ENCODE data around the gene SLC8A3.

SLC8A3 gene

DNA sequence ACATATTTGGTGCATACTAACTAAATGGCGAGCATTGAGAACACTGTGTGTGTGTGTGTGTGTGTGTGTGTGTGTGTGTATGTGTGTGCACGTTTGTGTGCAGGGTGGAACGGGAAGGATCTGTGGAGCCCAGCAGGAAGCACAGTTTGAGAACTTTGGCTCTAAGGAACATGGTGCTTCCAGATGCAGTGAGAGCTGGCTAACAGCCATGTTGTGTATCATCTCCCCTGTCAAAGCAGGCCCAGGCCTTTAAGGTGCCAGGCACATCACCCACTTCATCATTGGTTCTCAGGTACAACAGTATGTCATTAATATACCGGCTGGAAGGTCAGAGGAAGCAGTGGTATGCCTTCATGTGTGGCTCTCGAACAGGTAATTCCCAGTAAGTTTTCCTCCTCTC is 72.5 kb downstream of the SLC8A3 start:
- no peak for DNase-seq

DNA sequence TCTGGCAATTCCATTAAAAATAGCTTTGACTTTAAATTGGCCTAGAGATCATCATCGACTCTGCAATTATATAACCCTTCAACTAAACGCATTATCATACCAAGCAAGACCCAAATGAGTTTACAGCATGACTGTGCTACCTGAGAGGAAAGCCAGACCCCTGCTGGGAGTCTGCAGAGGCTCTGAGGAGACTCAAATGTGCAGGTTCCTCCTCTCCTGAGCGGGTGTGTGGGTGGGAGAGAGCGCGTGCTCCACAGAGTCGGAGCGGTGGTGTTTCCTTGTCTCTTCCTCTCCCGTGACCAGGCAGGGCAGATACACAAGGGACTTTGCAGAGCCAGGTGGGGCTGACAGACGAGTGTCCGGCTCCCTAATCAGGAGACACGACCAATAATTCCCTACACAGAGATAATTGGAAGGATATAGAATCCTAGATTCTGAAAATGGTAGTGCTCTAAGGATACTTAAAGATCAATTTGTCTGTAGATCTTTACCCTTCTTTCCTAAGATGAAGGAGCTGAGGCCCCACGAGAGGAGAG is 74.1 kb downstream of the SLC8A3 start:
- no peak for DNase-seq

DNA sequence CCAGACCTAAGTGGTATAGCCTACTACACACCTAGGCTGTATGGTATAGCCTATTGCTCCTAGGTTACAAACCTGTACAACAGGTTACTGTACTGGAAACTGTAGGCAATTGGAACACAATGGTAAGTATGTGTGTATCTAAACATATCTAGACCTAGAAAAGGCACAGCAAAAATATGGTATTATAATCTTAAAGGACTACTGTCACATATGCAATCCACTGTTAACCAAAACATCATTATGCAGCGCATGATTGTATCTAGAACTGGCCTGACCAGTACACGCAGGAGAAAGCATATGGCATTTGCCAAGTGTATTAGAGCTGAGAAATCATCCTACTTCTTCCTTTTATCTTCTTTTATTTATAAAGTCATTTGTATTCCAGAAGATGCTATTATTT is 75.5 kb downstream of the SLC8A3 start:
- no peak for DNase-seq

DNA sequence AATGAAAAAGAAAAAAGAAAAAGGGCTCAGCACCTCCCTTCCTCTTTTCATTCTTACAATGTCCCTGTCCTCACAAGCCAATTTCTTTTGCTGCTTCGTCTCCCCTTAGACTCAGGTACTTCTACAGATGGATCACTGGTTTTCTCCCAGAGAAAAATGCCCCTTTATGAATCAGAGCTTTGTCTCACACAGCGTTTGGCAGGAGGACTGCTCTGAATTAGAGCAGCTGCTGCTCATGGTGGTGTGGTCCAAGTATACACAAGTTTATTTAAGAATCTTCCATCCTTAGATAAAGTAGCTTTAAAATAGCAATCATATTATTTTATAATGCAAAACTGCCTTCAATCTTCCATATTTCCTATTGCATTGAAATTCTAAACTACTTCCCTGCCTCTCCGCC is 80.3 kb downstream of the SLC8A3 start:
- DNase-seq: no peak

DNA sequence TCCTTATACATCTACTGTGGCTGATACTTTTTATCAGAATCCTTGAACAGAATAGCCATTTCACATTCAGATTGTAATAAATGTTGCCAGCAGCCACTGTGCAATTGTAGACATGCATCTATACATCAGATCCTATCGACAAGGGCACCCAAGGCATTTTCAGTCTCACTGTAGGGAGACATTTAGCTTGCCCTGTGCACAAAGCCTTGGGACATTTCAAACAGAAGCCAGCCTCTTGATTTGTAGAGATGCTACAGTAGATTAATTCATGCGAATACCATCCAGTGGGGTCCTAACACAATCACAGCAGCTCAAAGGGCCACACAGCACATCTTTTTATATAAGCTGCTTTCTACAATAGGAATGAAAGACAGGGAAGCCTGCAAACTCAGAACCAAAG is 81.4 kb downstream of the SLC8A3 start:
- no peak for DNase-seq

DNA sequence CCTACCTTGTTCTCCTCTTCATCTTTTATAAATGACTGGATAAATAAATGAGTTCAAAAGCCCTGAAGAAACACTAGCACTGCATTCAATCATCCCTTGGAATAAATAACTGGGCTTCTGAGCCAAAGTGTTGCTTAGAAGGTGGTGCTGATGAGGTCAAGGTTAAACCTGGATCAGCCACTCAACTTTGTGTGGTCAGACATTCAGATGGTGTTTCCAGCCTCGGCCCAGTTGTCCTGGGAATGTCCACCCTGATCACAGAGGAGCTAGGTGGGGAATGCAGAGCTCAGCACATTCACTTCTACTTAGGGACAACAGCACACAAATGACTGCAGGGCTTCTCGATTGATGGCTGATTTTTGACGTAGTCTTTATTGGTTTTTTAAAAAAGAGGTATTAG is 88.7 kb downstream of the SLC8A3 start:
- DNase-seq: no peak

DNA sequence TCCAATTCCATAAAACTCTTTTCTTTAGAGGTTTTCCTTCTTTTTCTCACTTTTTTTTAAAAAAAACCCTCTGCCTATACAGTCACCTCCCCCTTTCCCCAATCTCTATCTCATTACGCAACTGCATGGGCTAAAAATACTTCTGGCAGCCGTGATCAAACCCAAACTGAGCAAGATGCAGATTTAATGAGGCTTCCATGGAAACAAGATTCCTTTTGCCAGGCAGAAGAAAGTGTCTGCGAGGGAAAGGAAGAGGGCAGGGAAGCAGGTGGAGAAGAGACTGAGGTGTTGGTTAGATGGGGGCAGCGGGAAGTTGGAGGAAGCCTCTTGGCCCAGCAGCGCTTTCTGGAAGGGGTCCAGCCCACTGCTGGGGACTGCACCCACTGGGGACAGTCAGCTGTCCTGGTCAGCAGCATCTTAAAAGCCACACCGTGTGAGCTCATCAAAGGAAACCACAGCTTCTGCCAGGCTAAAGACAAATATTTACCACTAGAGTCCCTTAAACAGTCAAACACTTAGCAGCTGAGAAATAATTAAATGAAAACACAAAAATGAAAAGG is 90.4 kb downstream of the SLC8A3 start:
- no peak for DNase-seq

DNA sequence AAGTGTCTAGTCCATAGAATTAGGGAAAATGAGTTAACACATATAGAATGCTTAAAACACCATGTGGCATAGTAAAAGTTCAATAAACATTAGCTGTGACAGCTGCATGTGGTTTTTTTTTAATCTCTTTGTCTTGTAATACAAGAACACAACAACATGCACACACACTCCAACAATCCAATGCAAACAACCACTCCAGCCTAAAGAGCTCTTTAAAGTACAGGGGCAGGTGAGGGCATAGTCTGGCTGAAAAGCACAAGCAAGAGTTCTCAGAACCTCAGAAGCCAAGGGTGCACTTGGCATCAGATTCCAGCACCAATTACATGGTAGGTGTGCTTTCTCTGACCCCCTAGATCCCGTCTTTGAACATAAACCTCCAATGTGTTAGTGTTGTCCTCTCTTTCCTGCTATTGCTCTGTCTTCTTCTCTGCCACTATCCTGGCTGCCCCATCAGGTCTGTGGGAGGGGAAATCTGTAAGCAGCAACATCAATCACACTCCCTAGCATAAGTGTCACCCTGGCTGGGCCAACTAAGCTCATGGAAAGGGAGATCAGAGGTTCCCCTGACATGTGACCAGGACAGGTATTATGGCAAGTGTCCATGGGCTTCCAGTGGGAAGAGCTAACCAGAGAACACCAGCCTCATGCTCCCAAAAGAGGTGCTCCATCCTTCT is 91.0 kb downstream of the SLC8A3 start:
- DNase-seq: no peak

DNA sequence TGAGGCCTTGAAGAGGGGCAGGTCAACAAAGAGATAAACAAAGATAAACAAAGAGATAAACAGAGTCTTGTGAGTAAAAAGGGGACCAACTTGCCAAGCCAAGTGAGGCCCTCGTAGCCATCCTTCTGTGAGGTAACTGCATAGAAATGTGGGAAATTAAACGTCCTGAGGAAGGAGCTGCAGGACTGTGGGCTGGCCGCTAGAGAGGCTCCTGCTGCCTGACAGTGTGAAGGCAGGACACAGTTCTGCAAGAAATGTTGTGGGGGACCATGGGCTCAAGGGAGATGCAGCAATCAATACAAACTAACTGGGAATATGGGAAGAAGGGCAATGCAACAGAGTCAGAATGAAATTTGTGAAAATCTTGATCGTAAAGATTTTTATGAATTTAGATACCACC is 91.9 kb downstream of the SLC8A3 start:
- no peak for DNase-seq

DNA sequence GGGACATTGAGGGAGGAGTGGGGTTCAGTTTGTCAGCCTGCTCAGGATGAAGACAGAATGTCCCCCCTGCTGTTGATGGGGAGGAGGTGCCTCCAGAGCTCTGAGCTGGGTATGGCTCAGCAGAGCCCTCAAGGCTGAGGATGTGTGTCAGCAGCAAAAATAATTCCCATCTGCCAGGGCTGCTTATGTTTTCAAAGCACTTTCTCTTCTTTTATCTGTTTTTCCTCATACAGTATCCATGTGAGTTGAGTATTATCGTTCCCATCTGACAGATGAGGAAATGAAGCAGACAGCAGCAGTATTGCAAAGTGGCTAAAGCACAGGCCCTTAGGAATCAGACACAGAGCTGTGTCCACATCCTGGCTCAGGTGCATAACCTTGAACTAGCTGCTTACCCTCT is 94.1 kb downstream of the SLC8A3 start:
- no peak for DNase-seq

DNA sequence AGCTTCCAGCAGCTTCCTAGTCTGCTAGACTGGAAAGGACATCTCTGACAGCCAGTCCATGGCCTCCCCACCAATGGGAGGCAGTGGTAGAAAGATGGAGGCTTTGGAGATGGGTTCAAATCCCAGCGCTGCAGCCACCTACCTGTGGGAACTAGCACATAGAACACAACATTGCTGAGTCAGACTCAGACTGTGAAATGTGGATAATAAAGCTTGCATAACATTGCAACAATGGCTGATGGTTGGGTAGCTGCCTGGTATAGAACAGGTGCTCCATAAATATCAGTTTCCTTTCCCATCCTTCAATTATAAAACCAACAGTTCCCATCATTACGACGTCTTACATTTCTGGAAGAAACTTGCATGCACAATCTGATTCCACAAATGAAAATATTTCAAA is 94.6 kb downstream of the SLC8A3 start:
- no peak for DNase-seq

DNA sequence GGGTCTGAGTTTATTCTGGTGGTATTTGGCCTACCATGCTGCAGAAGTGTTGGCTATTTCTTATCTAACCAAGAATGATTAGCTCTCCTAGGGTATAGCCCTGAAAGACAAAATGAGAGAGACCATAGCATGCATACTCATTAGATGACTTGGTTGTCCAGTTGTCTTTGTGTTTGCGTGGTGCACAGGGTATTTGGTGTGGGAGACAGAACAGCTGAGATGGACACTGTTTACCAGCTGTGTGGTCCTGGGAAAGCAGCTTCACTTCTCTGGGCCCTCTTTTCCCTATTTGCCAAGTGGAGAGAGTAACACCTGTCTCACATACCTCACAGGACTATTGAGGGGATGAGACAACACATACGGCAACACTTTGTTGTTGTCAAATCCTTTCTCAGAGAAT is 95.6 kb downstream of the SLC8A3 start:
- no peak for DNase-seq

DNA sequence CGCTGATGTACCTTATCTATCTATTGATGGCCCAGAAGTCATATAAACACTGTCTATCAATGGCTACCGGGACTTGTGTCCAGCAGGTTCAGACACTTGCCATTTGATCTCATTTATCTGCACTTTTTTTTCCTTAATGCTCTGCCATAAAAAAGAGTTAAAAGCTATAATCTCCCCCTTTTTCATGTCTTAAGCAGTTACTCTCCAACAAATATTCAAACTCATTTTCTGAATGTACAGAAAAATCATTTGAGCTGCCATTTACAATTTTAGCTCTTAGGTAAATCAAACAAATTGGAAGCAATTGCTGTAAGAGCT is 101.4 kb downstream of the SLC8A3 start:
- no peak for DNase-seq

DNA sequence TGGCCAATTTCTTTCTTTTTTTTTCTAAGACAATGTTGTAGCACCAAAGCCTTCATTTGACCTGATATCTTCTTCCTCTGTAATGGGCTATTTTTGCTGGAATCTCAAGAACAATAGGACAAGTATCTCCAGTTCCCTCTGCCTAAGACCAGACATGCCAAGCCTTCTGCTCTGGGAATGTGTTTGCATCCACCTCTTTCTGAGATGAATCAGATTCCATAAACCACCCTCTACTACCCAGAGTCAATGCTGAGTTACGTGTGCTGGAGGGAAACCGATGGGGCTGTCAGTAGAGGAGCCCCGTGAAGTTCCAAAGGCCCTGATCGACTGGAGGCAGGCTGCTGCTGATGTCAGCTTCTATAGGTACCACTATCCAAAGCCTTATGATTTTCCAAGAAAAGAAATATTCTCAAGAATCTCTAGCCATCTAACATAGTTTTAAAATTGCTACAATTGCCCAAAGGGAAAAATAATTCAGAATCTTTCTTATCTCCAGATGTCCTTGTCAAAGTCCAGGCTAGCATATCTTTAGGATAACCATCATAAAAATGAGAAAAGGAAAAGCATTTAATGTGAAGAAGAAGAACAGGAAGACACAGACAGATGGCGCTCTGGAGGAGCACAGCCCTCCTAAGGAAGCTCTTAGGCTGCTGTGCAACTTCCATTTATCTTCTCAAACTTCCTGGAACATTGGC is 101.9 kb downstream of the SLC8A3 start:
- no peak for DNase-seq

DNA sequence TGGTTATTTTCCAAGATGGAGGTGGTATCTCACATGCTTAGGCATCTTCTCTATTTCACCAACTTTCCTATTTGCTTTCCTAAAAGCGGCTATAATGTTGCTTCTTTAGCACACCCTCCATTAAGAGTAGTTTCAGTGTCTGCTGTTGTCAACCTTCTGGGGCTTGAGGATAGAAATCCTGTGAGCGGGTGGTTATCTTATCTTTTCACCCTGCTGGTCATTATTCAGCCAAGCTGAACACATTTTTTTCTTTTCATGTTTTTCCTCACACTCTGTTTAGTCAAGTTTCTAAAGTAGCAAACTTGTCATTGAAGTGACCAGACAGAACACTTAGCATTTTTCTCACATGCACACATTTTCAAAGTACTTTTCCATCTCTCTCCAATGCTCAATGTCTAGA is 104.5 kb downstream of the SLC8A3 start:
- no peak for DNase-seq

DNA sequence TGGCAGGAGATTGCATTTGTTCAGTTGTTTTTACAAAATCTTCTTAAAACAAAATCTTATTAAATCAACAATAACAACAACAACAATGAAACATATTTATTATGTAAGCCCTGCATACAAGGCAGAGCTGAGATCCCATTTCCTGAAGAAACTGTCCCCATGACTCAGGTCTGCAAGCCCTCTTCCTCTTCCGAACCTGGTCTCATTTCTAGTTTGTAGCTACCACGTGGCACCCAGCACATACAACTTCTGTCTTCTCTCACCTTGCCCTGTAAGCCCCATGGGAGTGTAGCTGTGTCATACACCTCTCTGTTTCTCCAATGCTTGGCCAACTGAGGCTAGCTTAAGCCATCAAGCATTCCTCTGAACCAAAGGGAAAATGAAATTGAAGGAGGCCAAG is 106.4 kb downstream of the SLC8A3 start:
- DNase-seq: no peak

DNA sequence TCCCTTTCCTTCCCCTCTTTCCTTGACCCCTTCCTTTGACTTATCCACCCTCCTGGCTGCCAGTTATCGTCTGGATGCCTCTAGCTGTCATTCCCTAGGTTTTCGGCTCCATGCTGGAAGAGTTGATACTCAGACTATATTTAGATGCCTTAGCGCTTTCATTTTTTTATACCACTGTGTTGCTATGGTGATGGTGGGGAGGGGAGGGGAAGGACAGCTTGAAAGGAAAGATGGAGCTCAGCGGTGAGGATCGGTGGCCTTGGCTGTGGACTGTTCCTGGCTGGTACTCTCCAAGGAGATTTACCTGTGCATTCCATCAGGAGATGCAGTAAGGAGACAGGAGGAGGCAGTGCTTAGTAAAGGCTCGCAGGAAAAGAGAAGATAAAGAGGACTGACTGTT is 108.7 kb downstream of the SLC8A3 start:
- no peak for DNase-seq

DNA sequence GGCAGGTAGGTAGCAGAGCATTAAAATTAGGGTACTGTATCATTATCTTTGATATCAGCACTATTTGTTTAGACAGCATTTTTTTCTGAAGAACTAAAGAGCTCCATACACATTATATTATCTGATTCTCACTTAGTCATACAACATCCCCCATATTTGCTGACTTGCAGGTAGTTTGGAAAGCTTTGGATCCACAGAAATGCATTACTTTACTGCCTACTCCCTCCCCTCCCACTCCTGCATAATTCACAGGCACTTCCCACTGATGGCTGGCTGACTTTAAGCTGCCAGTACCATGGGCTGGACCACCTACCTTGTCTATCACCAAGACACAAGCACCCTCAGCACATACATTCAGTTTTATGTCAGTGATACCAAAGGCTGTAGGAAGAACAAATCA is 110.4 kb downstream of the SLC8A3 start:
- DNase-seq: no peak

DNA sequence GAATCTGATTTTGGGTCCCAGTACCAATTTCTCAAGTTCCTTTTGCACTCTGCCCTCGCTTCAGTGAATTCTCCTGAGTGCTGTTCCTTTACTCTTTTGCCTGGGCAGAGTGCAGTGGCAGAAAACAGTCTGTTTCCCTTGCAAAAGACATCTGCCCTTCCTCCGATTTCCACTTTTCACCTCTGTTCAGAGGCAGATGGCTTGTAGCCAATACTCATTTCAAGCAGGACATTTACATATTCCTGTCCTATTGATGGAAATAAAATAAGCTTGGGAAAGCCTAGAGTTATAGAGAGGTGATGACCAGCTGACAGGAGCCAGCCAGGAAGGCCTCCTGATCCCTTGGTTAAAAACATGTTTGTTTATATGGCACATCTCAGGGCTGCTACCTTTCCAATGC is 111.0 kb downstream of the SLC8A3 start:
- DNase-seq: no peak

DNA sequence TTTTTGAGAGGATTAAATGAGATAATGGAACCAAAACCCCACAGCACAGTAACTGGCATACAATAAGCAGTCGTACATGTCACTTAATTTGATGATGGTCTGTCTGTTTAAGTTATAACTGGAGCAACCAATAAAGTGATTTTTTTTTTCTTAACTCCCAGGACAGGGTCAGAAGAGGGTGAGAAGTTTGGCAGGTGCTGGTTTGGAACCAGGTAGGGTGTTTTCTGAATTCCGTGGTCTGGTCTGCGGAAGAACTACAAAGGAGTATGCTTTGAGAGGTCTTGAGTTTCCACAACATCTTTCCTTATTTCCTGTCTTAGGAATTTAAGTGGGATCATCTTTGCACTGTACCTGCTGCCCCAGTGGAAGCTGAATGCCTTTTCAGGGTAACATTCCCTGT is 111.7 kb downstream of the SLC8A3 start:
- DNase-seq: no peak

DNA sequence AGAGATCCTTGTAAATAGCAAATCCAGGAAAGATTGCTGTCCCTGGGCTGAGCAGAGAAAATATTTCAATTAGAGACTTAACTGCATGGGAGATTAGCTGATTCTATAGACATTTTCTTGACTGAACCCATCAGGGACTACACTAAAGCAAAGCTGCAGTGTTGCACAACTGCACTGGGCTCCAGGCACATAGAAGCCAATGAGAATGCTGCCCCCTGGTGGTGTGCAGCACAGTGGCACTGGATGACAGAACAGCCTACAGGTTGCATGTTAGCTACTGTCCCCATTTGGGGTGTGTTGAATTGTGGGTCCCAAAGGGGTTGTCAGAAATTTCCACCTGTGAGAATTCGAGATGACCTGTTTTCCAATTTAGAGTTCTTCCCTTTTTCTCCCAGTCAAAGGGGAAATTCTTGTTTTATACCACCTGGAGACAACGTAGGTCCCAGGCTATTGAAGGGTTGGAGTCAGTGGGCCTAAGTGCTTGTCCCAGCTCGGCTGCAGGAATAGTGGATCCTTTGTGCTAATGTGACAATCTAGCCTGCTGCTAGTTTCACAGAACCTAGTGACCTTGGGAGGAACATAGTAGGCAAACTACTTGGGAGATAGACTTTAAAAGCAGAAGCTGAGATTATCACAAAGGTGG is 114.7 kb downstream of the SLC8A3 start:
- DNase-seq: peak; percentile 63

DNA sequence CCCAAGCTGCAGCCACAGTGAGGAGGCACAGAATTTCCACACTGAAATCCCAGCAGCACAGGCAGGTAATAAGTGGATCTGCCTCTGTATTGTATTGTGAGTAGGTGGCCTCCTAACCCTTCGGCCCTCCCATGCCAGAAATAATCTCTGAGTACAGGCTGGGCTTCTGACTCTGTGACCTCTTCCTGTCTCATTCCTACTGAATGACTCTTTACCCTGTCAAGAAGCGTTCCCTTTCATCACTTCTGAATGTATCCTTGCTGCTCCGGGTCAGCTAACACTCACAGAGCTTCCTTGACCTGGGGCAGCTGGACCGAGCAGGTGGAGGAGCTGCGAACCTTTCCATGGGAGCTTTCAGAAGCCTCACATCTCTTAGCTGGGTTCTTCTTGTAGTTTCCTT is 119.6 kb downstream of the SLC8A3 start:
- no peak for DNase-seq

DNA sequence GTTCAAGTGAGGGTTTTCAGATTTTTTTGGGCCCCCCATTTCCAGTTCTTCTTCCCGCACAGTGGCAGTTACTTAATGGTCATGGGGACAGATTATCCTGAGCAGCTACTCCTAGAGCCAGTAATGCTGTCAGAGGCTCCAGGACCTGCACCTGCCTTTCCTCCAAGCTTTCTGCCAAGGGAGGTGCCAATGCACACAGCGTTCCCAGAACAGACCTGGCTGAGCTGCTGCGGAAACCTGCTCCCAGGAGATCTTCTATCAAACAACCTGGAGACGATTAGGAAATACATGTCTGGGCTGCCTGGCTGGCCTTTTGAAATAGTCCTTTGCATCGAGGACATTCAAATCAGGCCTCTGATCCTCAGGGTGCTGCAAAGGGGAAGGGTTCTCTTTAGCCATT is 120.9 kb downstream of the SLC8A3 start:
- DNase-seq: no peak
